Neural progenitor cell (in vitro differentiated cells): Measurements from ENCODE around the gene ERCC8. TPM values are rescaled to one million over a fixed set of nuclear protein-coding genes. Genes with fewer than 3 reads are reported as not detected.

Source experiments
- DNase-seq: peaks from one replicate; pipeline ENCODE4 v3.0.0-alpha.2; 2016; ENCODE audit warnings: low spot score
- H2AFZ ChIP-seq: fragments of 200-600 bp; sonication (generic); replicated peaks from 2 replicates; pipeline ENCODE4 v1.6.1; 2016; ENCODE audit warnings: antibody characterized with exemption
- H3F3A ChIP-seq: fragments of 200-600 bp; sonication (generic); 2 replicates; pipeline ENCODE4 v1.6.1; 2016; ENCODE audit warnings: antibody characterized with exemption, low read depth
- H3K27ac ChIP-seq: fragments of 200-600 bp; sonication (generic); 2 replicates; pipeline ENCODE4 v1.5.1; 2016; ENCODE audit warnings: mild to moderate bottlenecking
- H3K27me3 ChIP-seq: fragments of 200-600 bp; sonication (generic); 2 replicates; pipeline ENCODE4 v1.6.1; 2016; ENCODE audit warnings: mild to moderate bottlenecking, moderate library complexity
- H3K36me3 ChIP-seq: fragments of 200-600 bp; sonication (generic); 2 replicates; pipeline ENCODE4 v1.5.1; 2016
- H3K4me1 ChIP-seq: fragments of 200-600 bp; sonication (generic); 2 replicates; pipeline ENCODE4 v1.6.1; 2016; ENCODE audit warnings: mixed run types
- H3K4me2 ChIP-seq: fragments of 200-600 bp; sonication (generic); 2 replicates; pipeline ENCODE4 v1.6.1; 2016
- H3K4me3 ChIP-seq: fragments of 200-600 bp; sonication (generic); 2 replicates; pipeline ENCODE4 v1.5.1; 2016
- H3K79me2 ChIP-seq: fragments of 200-600 bp; sonication (generic); 2 replicates; pipeline ENCODE4 v1.6.1; 2016; ENCODE audit warnings: low read depth
- H3K9ac ChIP-seq: fragments of 200-600 bp; sonication (generic); 2 replicates; pipeline ENCODE4 v1.6.1; 2016
- H3K9me3 ChIP-seq: fragments of 200-600 bp; sonication (generic); 2 replicates; pipeline ENCODE4 v1.5.1; 2016; ENCODE audit warnings: low read depth
- H4K20me1 ChIP-seq: fragments of 200-600 bp; sonication (generic); 2 replicates; pipeline ENCODE4 v1.6.1; 2016; ENCODE audit warnings: low read depth
- H3K27ac Mint-ChIP-seq: 3 replicates; pipeline ENCODE4 v1.8.0; 2021; ENCODE audit warnings: mixed read lengths
- H3K27me3 Mint-ChIP-seq: 2 replicates; pipeline ENCODE4 v1.8.0; 2022; ENCODE audit warnings: low read depth, mild to moderate bottlenecking, inconsistent platforms, moderate library complexity, mixed read lengths; ENCODE audit not compliant: insufficient read depth
- H3K36me3 Mint-ChIP-seq: 3 replicates; pipeline ENCODE4 v1.8.0; 2021; ENCODE audit warnings: mixed read lengths
- H3K4me1 Mint-ChIP-seq: 3 replicates; pipeline ENCODE4 v1.8.0; 2021; ENCODE audit warnings: mixed read lengths
- H3K4me3 Mint-ChIP-seq: 3 replicates; pipeline ENCODE4 v1.8.0; 2021; ENCODE audit warnings: mild to moderate bottlenecking, moderate library complexity, mixed read lengths
- H3K9me3 Mint-ChIP-seq: 3 replicates; pipeline ENCODE4 v1.8.0; 2020; ENCODE audit warnings: mixed read lengths
- CTCF ChIP-seq: fragments of 200-600 bp; sonication (generic); IDR thresholded peaks from 2 replicates; pipeline ENCODE4 v1.5.1; 2017; ENCODE audit warnings: antibody characterized with exemption, mild to moderate bottlenecking
- EZH2 ChIP-seq: fragments of 200-600 bp; sonication (generic); IDR thresholded peaks from 2 replicates; pipeline ENCODE4 v1.6.1; 2017; ENCODE audit warnings: antibody characterized with exemption, mild to moderate bottlenecking, moderate library complexity
- EZH2phosphoT487 ChIP-seq: fragments of 200-600 bp; sonication (generic); IDR thresholded peaks from 2 replicates; pipeline ENCODE4 v1.6.1; 2017; ENCODE audit warnings: antibody characterized with exemption
- total RNA-seq: library from RNA; depleted of rRNA; stranded (reverse); fragments of >200 nt; gene quantifications from 2 replicates; pipeline ENCODE4 v1.2.3, GENCODE V29; 2015; ENCODE audit warnings: low replicate concordance

The ERCC8 gene
- total RNA-seq, 1 donor from 2014 or later: 48.0 TPM

DNA sequence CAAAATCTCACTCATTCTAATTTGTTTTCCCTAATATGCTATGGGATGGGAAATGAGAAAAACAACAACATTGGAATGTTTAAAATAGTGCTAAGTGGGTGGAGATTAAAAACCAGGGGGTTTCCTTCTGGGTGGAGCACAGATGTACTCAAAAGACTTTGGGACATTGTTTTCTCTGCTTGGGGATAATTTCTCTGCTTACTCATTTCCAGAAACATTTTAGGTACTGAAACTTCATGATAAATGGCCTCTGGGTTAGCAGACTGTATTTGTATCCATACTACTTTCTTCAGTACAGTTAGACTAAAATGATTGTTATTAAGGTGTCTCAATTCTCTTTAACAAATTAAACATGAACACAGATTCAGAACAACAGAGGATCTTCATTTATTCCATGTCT lies 118.2 kb downstream of the ERCC8 start:
- Histone ChIP-seq H2AFZ (no peak overlapping the region), H3K4me2 (no peak overlapping the region), H3K27me3 (no peaks in the 10 kb centered on the region), H3K27ac (no peak overlapping the region), H3K9ac (no peak overlapping the region), H4K20me1 (no peaks in the 10 kb centered on the region), H3K79me2 (no peaks in the 10 kb centered on the region), H3K36me3 (no peaks in the 10 kb centered on the region), H3K4me1 (no peaks in the 10 kb centered on the region), H3K9me3 (no peaks in the 10 kb centered on the region), H3K4me3 (no peak overlapping the region), H3F3A (no peaks in the 10 kb centered on the region)
- no peaks in the 10 kb centered on the region for H3K36me3 Mint-ChIP-seq
- H3K27ac Mint-ChIP-seq: no peak overlapping the region
- H3K4me3 Mint-ChIP-seq: no peak overlapping the region
- H3K27me3 Mint-ChIP-seq: no peaks in the 10 kb centered on the region
- TF ChIP-seq EZH2 (no peak), CTCF (no peak), EZH2phosphoT487 (no peak)
- no peaks in the 10 kb centered on the region for H3K4me1 Mint-ChIP-seq
- DNase-seq: no peak
- no peaks in the 10 kb centered on the region for H3K9me3 Mint-ChIP-seq

Other genes starting within 250 kb of the ERCC8 start
- gene DEPDC1B, start 244.9 kb downstream of the ERCC8 start, total RNA-seq: 108 and 142 TPM in 2 replicates
- gene ELOVL7, start 100.8 kb downstream of the ERCC8 start, total RNA-seq: 2.1 and 5.5 TPM in 2 replicates
- 28.8 and 42.1 TPM in 2 replicates for gene NDUFAF2, start 135 bp upstream of the ERCC8 start, total RNA-seq
- gene SMIM15, start 217.4 kb upstream of the ERCC8 start, total RNA-seq: 29.5 and 40.9 TPM in 2 replicates